ENCODE measurements around the gene FOXN4. TPM values are rescaled to one million over a fixed set of nuclear protein-coding genes. Genes with fewer than 3 reads are reported as not detected.

The FOXN4 gene
- total RNA-seq, 2 experiments from 2014 or later: not detected

- H3K36me3 Mint-ChIP-seq (ENCODE audit: low read depth): peaks cover 16% of the 10 kb centered on the region
- H3K27me3 Mint-ChIP-seq (ENCODE audit: low read depth): no peaks in the 10 kb centered on the region
- POLR2A ChIA-PET: no interaction called here
These were observed 58.6 kb downstream of the FOXN4 start for GRCh38 chr12:109250523-109250922.

GRCh38 chr12:109247831-109248654 lies 61.0 kb downstream of the FOXN4 start:
- ChIA-PET CTCF (no interaction called here), POLR2A (interaction anchor here (0.6 kb wide), 1 partner anchor 266 kb away, joined by 3 read pairs; no protein-coding TSS in a partner anchor)
- DNase-seq: no peak
- Mint-ChIP-seq H3K36me3 (ENCODE audit: low read depth) (peaks cover 5% of the 10 kb centered on the region), H3K27me3 (ENCODE audit: low read depth) (no peaks in the 10 kb centered on the region), H3K27ac (no peak overlapping the region), H3K4me3 (no peak overlapping the region), H3K4me1 (ENCODE audit: low read depth) (peaks cover 5% of the 10 kb centered on the region), H3K9me3 (ENCODE audit: insufficient read depth) (no peaks in the 10 kb centered on the region)
- no peak for ATAC-seq

More at GRCh38 chr12:109250523-109250922, 58.6 kb downstream of the FOXN4 start:
- H3K9me3 Mint-ChIP-seq (ENCODE audit: insufficient read depth): no peaks in the 10 kb centered on the region
- CTCF ChIA-PET: no interaction called here
- DNase-seq (no peak), ATAC-seq (no peak)
- no peak overlapping the region for H3K27ac Mint-ChIP-seq
- no peak overlapping the region for H3K4me3 Mint-ChIP-seq
- peaks cover 5% of the 10 kb centered on the region for H3K4me1 Mint-ChIP-seq (ENCODE audit: low read depth)

GRCh38 chr12:109246221-109246620 lies 62.9 kb downstream of the FOXN4 start:
- ChIA-PET POLR2A (no interaction called here), CTCF (no interaction called here)
- H3K9me3 Mint-ChIP-seq (ENCODE audit: insufficient read depth): no peaks in the 10 kb centered on the region
- no peak for DNase-seq
- H3K4me3 Mint-ChIP-seq: no peak overlapping the region
- H3K27ac Mint-ChIP-seq: no peak overlapping the region
- peaks cover 5% of the 10 kb centered on the region for H3K4me1 Mint-ChIP-seq (ENCODE audit: low read depth)
- ATAC-seq: no peak
- no peaks in the 10 kb centered on the region for H3K27me3 Mint-ChIP-seq (ENCODE audit: low read depth)
- H3K36me3 Mint-ChIP-seq (ENCODE audit: low read depth): peaks cover 4% of the 10 kb centered on the region

- no peaks in the 10 kb centered on the region for H3K4me1 Mint-ChIP-seq (ENCODE audit: low read depth)
- H3K27ac Mint-ChIP-seq: no peak overlapping the region
- no peaks in the 10 kb centered on the region for H3K27me3 Mint-ChIP-seq (ENCODE audit: low read depth)
- ChIA-PET POLR2A (interaction anchor here (0.6 kb wide), 1 partner anchor 105 kb away, joined by 3 read pairs; no protein-coding TSS in a partner anchor), CTCF (no interaction called here)
- H3K4me3 Mint-ChIP-seq: no peak overlapping the region
- peaks cover 4% of the 10 kb centered on the region for H3K36me3 Mint-ChIP-seq (ENCODE audit: low read depth)
- DNase-seq (no peak), ATAC-seq (no peak)
- H3K9me3 Mint-ChIP-seq (ENCODE audit: insufficient read depth): no peaks in the 10 kb centered on the region
These were observed 65.0 kb downstream of the FOXN4 start for GRCh38 chr12:109244073-109244472.

GRCh38 chr12:109241936-109242335 lies 67.1 kb downstream of the FOXN4 start:
- Mint-ChIP-seq H3K4me3 (no peak overlapping the region), H3K27ac (no peak overlapping the region), H3K9me3 (ENCODE audit: insufficient read depth) (no peaks in the 10 kb centered on the region), H3K27me3 (ENCODE audit: low read depth) (no peaks in the 10 kb centered on the region), H3K36me3 (ENCODE audit: low read depth) (peaks cover 4% of the 10 kb centered on the region), H3K4me1 (ENCODE audit: low read depth) (no peaks in the 10 kb centered on the region)
- ATAC-seq (no peak), DNase-seq (no peak)
- CTCF ChIA-PET: no interaction called here
- POLR2A ChIA-PET: no interaction called here

- ChIA-PET CTCF (no interaction called here), POLR2A (no interaction called here)
- Mint-ChIP-seq H3K4me3 (no peak overlapping the region), H3K4me1 (ENCODE audit: low read depth) (no peaks in the 10 kb centered on the region), H3K9me3 (ENCODE audit: insufficient read depth) (no peaks in the 10 kb centered on the region), H3K36me3 (ENCODE audit: low read depth) (peaks cover 4% of the 10 kb centered on the region), H3K27ac (no peak overlapping the region), H3K27me3 (ENCODE audit: low read depth) (no peaks in the 10 kb centered on the region)
- ATAC-seq: no peak
- no peak for DNase-seq
These were observed 68.7 kb downstream of the FOXN4 start for GRCh38 chr12:109240365-109240764.

GRCh38 chr12:109239691-109240090 lies 69.4 kb downstream of the FOXN4 start:
- Mint-ChIP-seq H3K36me3 (ENCODE audit: low read depth) (peaks cover 4% of the 10 kb centered on the region), H3K4me3 (no peak overlapping the region), H3K27me3 (ENCODE audit: low read depth) (no peaks in the 10 kb centered on the region), H3K27ac (no peak overlapping the region), H3K9me3 (ENCODE audit: insufficient read depth) (no peaks in the 10 kb centered on the region), H3K4me1 (ENCODE audit: low read depth) (no peaks in the 10 kb centered on the region)
- CTCF ChIA-PET: no interaction called here
- DNase-seq (no peak), ATAC-seq (no peak)
- POLR2A ChIA-PET: no interaction called here

GRCh38 chr12:109239179-109239578 lies 69.9 kb downstream of the FOXN4 start:
- no peaks in the 10 kb centered on the region for H3K4me1 Mint-ChIP-seq (ENCODE audit: low read depth)
- ChIA-PET POLR2A (no interaction called here), CTCF (no interaction called here)
- H3K36me3 Mint-ChIP-seq (ENCODE audit: low read depth): peaks cover 4% of the 10 kb centered on the region
- no peak overlapping the region for H3K4me3 Mint-ChIP-seq
- DNase-seq (no peak), ATAC-seq (no peak)
- no peak overlapping the region for H3K27ac Mint-ChIP-seq
- H3K27me3 Mint-ChIP-seq (ENCODE audit: low read depth): no peaks in the 10 kb centered on the region
- no peaks in the 10 kb centered on the region for H3K9me3 Mint-ChIP-seq (ENCODE audit: insufficient read depth)

GRCh38 chr12:109236257-109236656 lies 72.8 kb downstream of the FOXN4 start:
- no peaks in the 10 kb centered on the region for H3K9me3 Mint-ChIP-seq (ENCODE audit: insufficient read depth)
- H3K27me3 Mint-ChIP-seq (ENCODE audit: low read depth): no peaks in the 10 kb centered on the region
- no peak overlapping the region for H3K4me3 Mint-ChIP-seq
- no peak for ATAC-seq
- H3K36me3 Mint-ChIP-seq (ENCODE audit: low read depth): no peaks in the 10 kb centered on the region
- no peaks in the 10 kb centered on the region for H3K4me1 Mint-ChIP-seq (ENCODE audit: low read depth)
- ChIA-PET POLR2A (no interaction called here), CTCF (no interaction called here)
- no peak overlapping the region for H3K27ac Mint-ChIP-seq
- DNase-seq: no peak

GRCh38 chr12:109234012-109234411 lies 75.1 kb downstream of the FOXN4 start:
- H3K4me3 Mint-ChIP-seq: no peak overlapping the region
- ATAC-seq: no peak
- POLR2A ChIA-PET: no interaction called here

GRCh38 chr12:109232731-109233130 lies 76.4 kb downstream of the FOXN4 start:
- H3K27me3 Mint-ChIP-seq (ENCODE audit: low read depth): no peaks in the 10 kb centered on the region
- DNase-seq (no peak), ATAC-seq (no peak)
- no peak overlapping the region for H3K4me3 Mint-ChIP-seq
- H3K4me1 Mint-ChIP-seq (ENCODE audit: low read depth): no peaks in the 10 kb centered on the region
- H3K36me3 Mint-ChIP-seq (ENCODE audit: low read depth): no peaks in the 10 kb centered on the region
- CTCF ChIA-PET: no interaction called here
- POLR2A ChIA-PET: no interaction called here
- no peaks in the 10 kb centered on the region for H3K9me3 Mint-ChIP-seq (ENCODE audit: insufficient read depth)
- H3K27ac Mint-ChIP-seq: no peak overlapping the region

More at GRCh38 chr12:109234012-109234411, 75.1 kb downstream of the FOXN4 start:
- Mint-ChIP-seq H3K36me3 (ENCODE audit: low read depth) (no peaks in the 10 kb centered on the region), H3K27me3 (ENCODE audit: low read depth) (no peaks in the 10 kb centered on the region), H3K9me3 (ENCODE audit: insufficient read depth) (no peaks in the 10 kb centered on the region), H3K27ac (no peak overlapping the region), H3K4me1 (ENCODE audit: low read depth) (no peaks in the 10 kb centered on the region)
- no peak for DNase-seq
- CTCF ChIA-PET: no interaction called here

GRCh38 chr12:109230193-109230592 lies 78.9 kb downstream of the FOXN4 start:
- H3K36me3 Mint-ChIP-seq (ENCODE audit: low read depth): no peaks in the 10 kb centered on the region
- no peaks in the 10 kb centered on the region for H3K27me3 Mint-ChIP-seq (ENCODE audit: low read depth)
- DNase-seq: no peak
- no peak overlapping the region for H3K27ac Mint-ChIP-seq
- CTCF ChIA-PET: no interaction called here
- no peaks in the 10 kb centered on the region for H3K4me1 Mint-ChIP-seq (ENCODE audit: low read depth)
- POLR2A ChIA-PET: no interaction called here
- no peak for ATAC-seq
- no peaks in the 10 kb centered on the region for H3K9me3 Mint-ChIP-seq (ENCODE audit: insufficient read depth)
- H3K4me3 Mint-ChIP-seq: no peak overlapping the region

GRCh38 chr12:109228664-109229063 lies 80.4 kb downstream of the FOXN4 start:
- Mint-ChIP-seq H3K9me3 (ENCODE audit: insufficient read depth) (no peaks in the 10 kb centered on the region), H3K36me3 (ENCODE audit: low read depth) (no peaks in the 10 kb centered on the region), H3K4me1 (ENCODE audit: low read depth) (no peaks in the 10 kb centered on the region), H3K27me3 (ENCODE audit: low read depth) (no peaks in the 10 kb centered on the region), H3K4me3 (no peak overlapping the region), H3K27ac (no peak overlapping the region)
- CTCF ChIA-PET: no interaction called here
- ATAC-seq (no peak), DNase-seq (no peak)
- POLR2A ChIA-PET: no interaction called here

Data from activated CD8-positive, alpha-beta T cell treated with anti-CD3 and anti-CD28 coated beads, Interleukin-2, amount 10 ng/mL, durations not matched to agents 7 days and 5 days (primary cell).